CD14-positive monocyte (primary cell): ENCODE results near the gene EPS15. TPM values are rescaled to one million over a fixed set of nuclear protein-coding genes. Genes with fewer than 3 reads are reported as not detected.
A peak's percentile ranks its signal among the peaks of the same experiment; 100 is the strongest.

Experiments used
- DNase-seq, 3 donors: peaks; one replicate each; pipeline ENCODE4 v3.0.0-alpha.2; 2011 to 2022
- H2AFZ ChIP-seq: 2 replicates; pipeline ENCODE4 v1.6.0; 2012; ENCODE audit warnings: mild to moderate bottlenecking, low read depth, low read length, inconsistent platforms; ENCODE audit not compliant: insufficient read depth, poor library complexity, severe bottlenecking
- H3K27ac ChIP-seq, 2 donors: 1 replicate in 1 of 2; 2 replicates in 1 of 2; pipeline ENCODE4 v1.5.1; 2012 to 2013; ENCODE audit warnings: low read length in 2 of 2, control low read depth in 1 of 2, inconsistent platforms in 1 of 2, low read depth in 1 of 2, mild to moderate bottlenecking in 1 of 2
- H3K27me3 ChIP-seq, 2 donors: one replicate each; pipeline versions ENCODE4 v1.6.0 to v1.6.1; 2011 to 2013; ENCODE audit warnings: low read length in 2 of 2; ENCODE audit not compliant: control insufficient read depth in 2 of 2, insufficient read depth in 2 of 2
- H3K36me3 ChIP-seq, 2 donors: replicated peaks in 1 of 2; 1 replicate in 1 of 2; 2 replicates in 1 of 2; pipeline versions ENCODE4 v1.5.1 to v1.6.1; 2012 to 2013; ENCODE audit warnings: low read length in 2 of 2, control low read depth in 1 of 2, inconsistent platforms in 1 of 2, mild to moderate bottlenecking in 1 of 2; ENCODE audit not compliant: insufficient read depth in 2 of 2, control insufficient read depth in 1 of 2
- H3K4me1 ChIP-seq, 2 donors: 1 replicate in 1 of 2; 2 replicates in 1 of 2; pipeline versions ENCODE4 v1.5.1 to v1.6.1; 2012 to 2013; ENCODE audit warnings: low read length in 2 of 2, control low read depth in 1 of 2, inconsistent platforms in 1 of 2, mild to moderate bottlenecking in 1 of 2, moderate library complexity in 1 of 2; ENCODE audit not compliant: insufficient read depth in 2 of 2, control insufficient read depth in 1 of 2
- H3K4me2 ChIP-seq: replicated peaks from 2 replicates; pipeline ENCODE3; 2012; ENCODE audit warnings: low read length, moderate library complexity, mild to moderate bottlenecking; ENCODE audit not compliant: poor library complexity, severe bottlenecking; ENCODE audit errors: extremely low read depth
- H3K4me3 ChIP-seq, 3 experiments: fragments of 200-600 bp in 1 of 3; sonication (generic) in 1 of 3; replicated peaks in 1 of 3; 1 replicate in 2 of 3; 2 replicates in 1 of 3; pipeline ENCODE4 v1.5.1; 2011 to 2013; ENCODE audit warnings: low read length in 3 of 3, mild to moderate bottlenecking in 3 of 3, control low read depth in 2 of 3, low read depth in 2 of 3, inconsistent platforms in 1 of 3, moderate library complexity in 1 of 3
- H3K79me2 ChIP-seq: 2 replicates; pipeline ENCODE4 v1.6.0; 2012; ENCODE audit warnings: mild to moderate bottlenecking, control low read depth, inconsistent platforms, low read length, moderate library complexity; ENCODE audit not compliant: insufficient read depth
- H3K9ac ChIP-seq: 2 replicates; pipeline ENCODE4 v1.6.0; 2017; ENCODE audit warnings: low read length, mild to moderate bottlenecking; ENCODE audit not compliant: insufficient read depth, poor library complexity, severe bottlenecking
- H3K9me3 ChIP-seq, 2 donors: replicated peaks in 1 of 2; 1 replicate in 1 of 2; 2 replicates in 1 of 2; pipeline versions ENCODE4 v1.5.1 to v1.6.1; 2012 to 2013; ENCODE audit warnings: low read length in 2 of 2, control low read depth in 1 of 2; ENCODE audit not compliant: control insufficient read depth in 1 of 2, insufficient read depth in 1 of 2
- H4K20me1 ChIP-seq: 2 replicates; pipeline ENCODE4 v1.6.0; 2012; ENCODE audit warnings: mild to moderate bottlenecking, low read length, control low read depth, moderate library complexity; ENCODE audit not compliant: insufficient read depth
- H3K27ac Mint-ChIP-seq, 7 donors: one replicate each; pipeline ENCODE4 v1.8.0; 2020; ENCODE audit warnings: mild to moderate bottlenecking in 7 of 7, mixed read lengths in 7 of 7, moderate library complexity in 6 of 7, inconsistent platforms in 2 of 7
- H3K27me3 Mint-ChIP-seq, 3 donors: one replicate each; pipeline ENCODE4 v1.8.0; 2021 to 2022; ENCODE audit warnings: low read depth in 3 of 3, mild to moderate bottlenecking in 3 of 3, mixed read lengths in 3 of 3, moderate library complexity in 3 of 3, inconsistent platforms in 1 of 3
- H3K36me3 Mint-ChIP-seq, 2 donors: one replicate each; pipeline ENCODE4 v1.8.0; 2020; ENCODE audit warnings: mixed read lengths in 2 of 2, inconsistent platforms in 1 of 2, mild to moderate bottlenecking in 1 of 2
- H3K4me1 Mint-ChIP-seq: one replicate; pipeline ENCODE4 v1.8.0; 2020; ENCODE audit warnings: mild to moderate bottlenecking, mixed read lengths
- H3K4me3 Mint-ChIP-seq, 2 donors: one replicate each; pipeline ENCODE4 v1.8.0; 2020; ENCODE audit warnings: mild to moderate bottlenecking in 2 of 2, mixed read lengths in 2 of 2, moderate library complexity in 1 of 2
- H3K9me3 Mint-ChIP-seq, 7 donors: one replicate each; pipeline ENCODE4 v1.8.0; 2020 to 2022; ENCODE audit warnings: mixed read lengths in 7 of 7, mild to moderate bottlenecking in 6 of 7, moderate library complexity in 6 of 7, inconsistent platforms in 2 of 7
- WGBS: methylation state at CpG from one replicate; pipeline ENCODE4 v1.1.5; 2013; ENCODE audit warnings: missing lambda C conversion rate; ENCODE audit not compliant: insufficient coverage; 5-methylcytosine and 5-hydroxymethylcytosine counted together
- intact Hi-C, 2 donors: fragments of 100-400 bp; cut with micrococcal nuclease; formaldehyde crosslinking; loops; one replicate each; pipeline versions ENCODE4 v1.15.0 to v1.15.1; 2023
- polyA plus RNA-seq, 3 donors: library from polyadenylated mRNA; depleted of rRNA in 1 of 3; unstranded in 2 of 3; stranded (reverse) in 1 of 3; fragments of 300-500 nt in 2 of 3; fragments of >200 nt in 1 of 3; fragmentation: Illumina TruSeq in 2 of 3; gene quantifications; 1 replicate in 2 of 3; 2 replicates in 1 of 3; pipeline ENCODE4 v1.2.3, GENCODE V29; 2012 to 2021
- TF ChIP-seq, protein P1 (sequence below): fragments of 200-600 bp; IDR thresholded peaks from one replicate; pipeline ENCODE4 v1.8.0; 2022; ENCODE audit warnings: antibody characterized with exemption, mild to moderate bottlenecking

The EPS15 gene
- polyA plus RNA-seq, 3 donors = 26.7 to 53.6 (median 36.4) TPM

DNA sequence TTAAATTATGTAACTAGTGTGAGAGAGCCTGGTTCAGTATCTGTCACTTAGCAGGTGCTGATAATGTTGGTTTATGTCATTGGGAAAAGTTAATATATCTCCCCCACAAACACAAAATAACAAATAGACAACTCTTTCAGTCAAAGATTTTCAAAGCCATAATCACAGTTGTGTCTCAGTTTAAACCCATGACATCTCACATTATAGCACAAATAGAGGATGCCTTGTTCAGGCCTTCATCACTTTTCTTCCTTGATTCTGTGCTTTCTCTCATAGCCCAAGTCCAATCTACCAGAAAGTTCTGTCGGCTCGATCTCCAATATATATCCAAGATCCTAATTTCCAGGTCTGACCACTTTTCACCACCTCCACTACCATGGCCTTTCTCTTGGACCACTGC lies 6.2 kb upstream of the EPS15 start:
- Histone ChIP-seq H3K4me1 (no peaks in the 10 kb centered on the region), H3K27me3 (no peaks in the 10 kb centered on the region), H3K27ac (no peak overlapping the region), H2AFZ (no peak overlapping the region), H4K20me1 (no peaks in the 10 kb centered on the region), H3K36me3 (no peaks in the 10 kb centered on the region), H3K9me3 (no peaks in the 10 kb centered on the region), H3K79me2 (no peaks in the 10 kb centered on the region), H3K4me2 (no peak overlapping the region), H3K4me3 (no peak overlapping the region), H3K9ac (no peak overlapping the region)
- no peaks in the 10 kb centered on the region for H3K27me3 Mint-ChIP-seq
- H3K4me1 Mint-ChIP-seq = peaks cover 11% of the 10 kb centered on the region
- intact Hi-C loops = no loop called here
- 96% methylated on average over 2 of the region's 2 CpGs for WGBS
- no peak overlapping the region for H3K4me3 Mint-ChIP-seq
- H3K27ac Mint-ChIP-seq = peak overlapping the region in 1 of 7 donors; percentile 11
- peaks cover 0 to 2% (median 0%) of the 10 kb centered on the region in 7 donors for H3K9me3 Mint-ChIP-seq
- H3K36me3 Mint-ChIP-seq = no peaks in the 10 kb centered on the region
- no peak for DNase-seq
- TF ChIP-seq, protein P1, sequence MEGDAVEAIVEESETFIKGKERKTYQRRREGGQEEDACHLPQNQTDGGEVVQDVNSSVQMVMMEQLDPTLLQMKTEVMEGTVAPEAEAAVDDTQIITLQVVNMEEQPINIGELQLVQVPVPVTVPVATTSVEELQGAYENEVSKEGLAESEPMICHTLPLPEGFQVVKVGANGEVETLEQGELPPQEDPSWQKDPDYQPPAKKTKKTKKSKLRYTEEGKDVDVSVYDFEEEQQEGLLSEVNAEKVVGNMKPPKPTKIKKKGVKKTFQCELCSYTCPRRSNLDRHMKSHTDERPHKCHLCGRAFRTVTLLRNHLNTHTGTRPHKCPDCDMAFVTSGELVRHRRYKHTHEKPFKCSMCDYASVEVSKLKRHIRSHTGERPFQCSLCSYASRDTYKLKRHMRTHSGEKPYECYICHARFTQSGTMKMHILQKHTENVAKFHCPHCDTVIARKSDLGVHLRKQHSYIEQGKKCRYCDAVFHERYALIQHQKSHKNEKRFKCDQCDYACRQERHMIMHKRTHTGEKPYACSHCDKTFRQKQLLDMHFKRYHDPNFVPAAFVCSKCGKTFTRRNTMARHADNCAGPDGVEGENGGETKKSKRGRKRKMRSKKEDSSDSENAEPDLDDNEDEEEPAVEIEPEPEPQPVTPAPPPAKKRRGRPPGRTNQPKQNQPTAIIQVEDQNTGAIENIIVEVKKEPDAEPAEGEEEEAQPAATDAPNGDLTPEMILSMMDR = no peak

DNA sequence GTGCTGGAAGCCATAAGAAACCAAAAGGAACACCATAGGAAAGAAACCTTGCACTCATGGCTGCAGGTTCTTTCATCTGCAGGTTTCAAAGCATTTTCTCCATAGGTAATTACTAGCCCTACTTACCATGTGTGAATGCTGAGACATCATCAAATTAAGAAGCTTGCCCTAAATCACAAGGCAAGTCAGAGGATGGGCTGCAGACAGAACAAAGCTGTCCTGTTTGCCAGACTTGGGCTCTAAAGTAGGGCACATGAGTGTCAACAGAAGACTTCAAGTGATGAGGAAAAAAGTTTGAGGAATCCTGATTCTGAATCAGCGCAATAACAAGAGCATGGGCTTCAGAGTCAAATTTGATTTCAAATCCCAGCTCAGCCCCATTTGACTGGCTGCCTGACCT lies 5.8 kb upstream of the EPS15 start:
- Histone ChIP-seq H3K4me1 (no peaks in the 10 kb centered on the region), H3K27ac (no peak overlapping the region), H2AFZ (no peak overlapping the region), H3K9me3 (no peaks in the 10 kb centered on the region), H3K36me3 (no peaks in the 10 kb centered on the region), H3K4me3 (no peak overlapping the region), H3K9ac (no peak overlapping the region), H3K4me2 (no peak overlapping the region), H3K27me3 (no peaks in the 10 kb centered on the region), H4K20me1 (no peaks in the 10 kb centered on the region), H3K79me2 (no peaks in the 10 kb centered on the region)
- no CpG with 5 or more reads among the region's 1 CpG for WGBS
- Mint-ChIP-seq H3K4me1 (peaks cover 13% of the 10 kb centered on the region), H3K27ac (peak overlapping the region in 1 of 7 donors; percentile 78), H3K27me3 (no peaks in the 10 kb centered on the region), H3K4me3 (no peak overlapping the region), H3K36me3 (no peaks in the 10 kb centered on the region), H3K9me3 (peaks cover 0 to 2% (median 0%) of the 10 kb centered on the region in 7 donors)
- intact Hi-C loops = no loop called here
- TF ChIP-seq, protein P1 = no peak
- no peak for DNase-seq
